ENCODE results near the gene HCRTR1. TPM values are rescaled to one million over a fixed set of nuclear protein-coding genes. Genes with fewer than 3 reads are reported as not detected.

The HCRTR1 gene
- total RNA-seq, 4 donors from 2014 or later, result 0.40 to 5.6 (median 1.3) TPM

GRCh38 chr1:31640964-31641363 lies 23.5 kb downstream of the HCRTR1 start:
- Histone ChIP-seq H3K27me3 (no peaks in the 10 kb centered on the region), H3K27ac (peak overlapping the region; percentile 91 to 99 (median 98)), H3K4me3 (replicated peaks in 1 of 3) (no peak overlapping the region), H3K36me3 (no peaks in the 10 kb centered on the region), H3K4me1 (peaks cover 76 to 82% of the 10 kb centered on the region in 2 donors), H3K9me3 (no peaks in the 10 kb centered on the region)
- intact Hi-C loops (cut with DNase I), result no loop called here
- peak; percentile 58 to 59 for DNase-seq
- 27 to 33% methylated on average over 4 of the region's 4 CpGs for WGBS, 2 donors
- TF ChIP-seq POLR2A (IDR thresholded peaks at IDR 0.05) (peak in 1 of 2 donors; percentile 80), CTCF (IDR thresholded peaks at IDR 0.05) (peak in 2 of 6 experiments; percentile 42 to 57)

- Histone ChIP-seq H3K9me3 (no peaks in the 10 kb centered on the region), H3K27ac (peak overlapping the region; percentile 91 to 99 (median 98)), H3K4me1 (peaks cover 63 to 80% of the 10 kb centered on the region in 2 donors), H3K4me3 (replicated peaks in 1 of 3) (peak overlapping the region in 1 of 3 donors; percentile 14), H3K36me3 (no peaks in the 10 kb centered on the region), H3K27me3 (no peaks in the 10 kb centered on the region)
- intact Hi-C loops (cut with DNase I), result no loop called here
- TF ChIP-seq POLR2A (IDR thresholded peaks at IDR 0.05) (peak in 1 of 2 donors; percentile 42), CTCF (IDR thresholded peaks at IDR 0.05) (peak in 2 of 6 experiments; percentile 21 to 26)
- DNase-seq, result peak; percentile 66 to 69
- 35 to 39% methylated on average over 4 of the region's 4 CpGs for WGBS, 2 donors
Measured at GRCh38 chr1:31642366-31642765, 24.9 kb downstream of the HCRTR1 start.

DNA sequence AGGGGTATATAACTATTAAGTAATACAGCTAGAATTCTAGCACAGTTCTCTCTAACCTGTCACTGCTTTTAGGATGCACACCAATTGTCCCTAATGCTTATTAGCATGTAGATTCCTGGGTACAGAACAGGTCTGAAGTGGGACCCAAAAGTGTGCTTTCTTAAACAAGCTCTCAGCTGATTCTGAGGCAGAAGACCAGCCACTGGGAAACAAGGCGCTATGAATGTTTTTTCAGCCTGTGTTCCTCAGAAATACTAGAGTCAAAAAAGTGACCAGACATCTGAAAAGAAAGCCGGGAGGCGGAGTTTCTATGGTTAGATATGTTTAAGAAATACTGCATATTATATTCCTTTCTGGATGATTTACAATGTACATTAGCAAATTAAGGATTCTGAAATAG lies 25.4 kb downstream of the HCRTR1 start:
- Histone ChIP-seq H3K27ac (peak overlapping the region; percentile 91 to 99 (median 98)), H3K9me3 (no peaks in the 10 kb centered on the region), H3K4me1 (peaks cover 59 to 80% of the 10 kb centered on the region in 2 donors), H3K36me3 (no peaks in the 10 kb centered on the region), H3K27me3 (no peaks in the 10 kb centered on the region), H3K4me3 (replicated peaks in 1 of 3) (peak overlapping the region in 1 of 3 donors; percentile 14)
- peak; percentile 73 for DNase-seq
- 53 to 66% methylated on average over 3 of the region's 3 CpGs for WGBS, 2 donors
- TF ChIP-seq POLR2A (IDR thresholded peaks at IDR 0.05), result peak in 1 of 2 donors; percentile 57
- no peak for TF ChIP-seq CTCF (IDR thresholded peaks at IDR 0.05)
- intact Hi-C loops (cut with DNase I), result no loop called here

- H3K27me3 ChIP-seq, result no peaks in the 10 kb centered on the region
- WGBS, 2 donors, result 7% methylated on average over 11 to 13 of the region's 18 CpGs
- H3K27ac ChIP-seq, result peak overlapping the region; percentile 91 to 99 (median 98)
- peaks cover 57 to 80% of the 10 kb centered on the region in 2 donors for H3K4me1 ChIP-seq
- intact Hi-C loops (cut with DNase I), result no loop called here
- peak overlapping the region; percentile 69 to 94 (median 70) for H3K4me3 ChIP-seq (replicated peaks in 1 of 3)
- TF ChIP-seq CTCF (IDR thresholded peaks at IDR 0.05) (no peak), POLR2A (IDR thresholded peaks at IDR 0.05) (no peak)
- no peaks in the 10 kb centered on the region for H3K9me3 ChIP-seq
- no peaks in the 10 kb centered on the region for H3K36me3 ChIP-seq
- DNase-seq, result peak in 1 of 2 donors; percentile 27
Measured at GRCh38 chr1:31643976-31644559, 26.6 kb downstream of the HCRTR1 start.

DNA sequence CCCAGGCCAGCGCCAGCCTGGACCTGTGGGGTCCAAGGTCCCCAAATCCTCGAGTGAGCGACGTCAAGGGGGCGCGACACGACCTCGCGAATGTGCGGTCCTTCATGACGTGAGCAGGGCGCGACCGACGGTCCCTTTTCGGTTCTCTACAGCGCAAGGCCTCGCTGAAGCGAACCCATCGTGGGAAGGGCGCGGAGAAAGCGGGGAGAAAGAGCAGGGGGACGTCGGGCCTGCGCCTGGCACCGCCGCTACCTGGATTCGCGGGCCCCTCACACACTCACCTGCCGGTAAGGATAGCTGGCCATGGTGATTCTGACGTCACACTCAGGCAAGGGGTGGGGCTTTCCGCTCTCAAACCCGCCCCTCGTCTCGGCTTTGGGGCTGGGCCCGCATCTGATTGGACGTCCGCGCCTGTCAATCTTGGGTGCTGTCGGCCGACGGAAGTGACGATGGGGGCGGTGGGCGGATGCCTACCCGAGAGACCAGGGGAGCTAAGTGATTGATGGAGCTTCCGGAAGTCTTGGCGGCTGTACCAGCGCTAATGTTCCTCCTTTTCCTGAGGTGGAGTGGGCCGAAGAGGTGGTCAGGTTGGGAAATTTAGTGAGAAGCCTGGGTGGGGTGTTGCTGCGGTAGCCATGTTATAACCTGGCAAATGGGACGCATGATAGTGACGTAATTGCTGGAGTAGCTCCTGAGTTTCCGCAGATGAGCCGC lies 27.2 kb downstream of the HCRTR1 start, which contains the start of gene PEF1:
PEF1 (minus strand) TSS at position 317 of the 714 bp plus-strand sequence; CDS start at position 305, 12 bp downstream.
- intact Hi-C loops (cut with DNase I), result no loop called here
- Histone ChIP-seq H3K36me3 (no peaks in the 10 kb centered on the region), H3K4me1 (peaks cover 57 to 80% of the 10 kb centered on the region in 2 donors), H3K27ac (peak within 1 kb of the TSS; percentile 91 to 99 (median 98)), H3K4me3 (replicated peaks in 1 of 3) (peak within 1 kb of the TSS; percentile 69 to 94 (median 70)), H3K9me3 (no peaks in the 10 kb centered on the region), H3K27me3 (no peaks in the 10 kb centered on the region)
- DNase-seq, result peak; percentile 99
- 0 to 1% methylated on average over 30 to 32 of the region's 56 CpGs for WGBS, 2 donors
- TF ChIP-seq CTCF (IDR thresholded peaks at IDR 0.05) (peak in 2 of 6 experiments; percentile 18 to 25), POLR2A (IDR thresholded peaks at IDR 0.05) (peak; percentile 93 to 98)

Measured in thyroid gland (tissue), 4 donors.